ENCODE measurements around the gene LBHD2. TPM values are rescaled to one million over a fixed set of nuclear protein-coding genes. Genes with fewer than 3 reads are reported as not detected.

Gene LBHD2
- total and polyA plus RNA-seq, 2 of the 13 experiments (the other 11 are each of a cell fraction or from before 2014, with no cell fraction given) = 0.67 to 1.00 TPM

GRCh38 chr14:103058164-103059055 lies 25.6 kb upstream of the LBHD2 start:
- no TSS peak for BruUV-seq (replicated peaks)
- Histone ChIP-seq H3K79me2 (ENCODE audit: insufficient read depth, low read length) (peaks cover 25% of the 10 kb centered on the region), H3K36me3 (replicated peaks in 1 of 2; ENCODE audit: control insufficient read depth in 1 of 2, insufficient read depth in 2 of 2, low read length in 2 of 2) (no peaks in the 10 kb centered on the region), H3K4me3 (replicated peaks in 1 of 3; ENCODE audit: insufficient read depth in 1 of 3, low read depth in 2 of 3, low read length in 3 of 3) (peak overlapping the region; percentile 77 to 84 (median 77)), H3K9ac (ENCODE audit: insufficient read depth, low read depth, low read length) (peak overlapping the region; percentile 59), H3K27ac (ENCODE audit: extremely low read length, insufficient read depth, low read length) (no peak overlapping the region), H3K4me2 (ENCODE audit: low read depth, low read length) (peak overlapping the region; percentile 93), H3K27me3 (ENCODE audit: control insufficient read depth in 1 of 2, insufficient read depth in 2 of 2, low read length in 2 of 2) (no peaks in the 10 kb centered on the region), H3K4me1 (ENCODE audit: insufficient read depth, low read length) (peaks cover 44% of the 10 kb centered on the region), H2AFZ (ENCODE audit: low read length) (peak overlapping the region; percentile 9), H3K9me3 (ENCODE audit: low read length) (no peaks in the 10 kb centered on the region), H4K20me1 (ENCODE audit: insufficient read depth, low read length) (peaks cover 5% of the 10 kb centered on the region; the same call in 1 of the 2 replicates)
- FAIRE-seq = no peak
- ChIA-PET CTCF (ENCODE audit: low intra/inter-chr PET ratio, low total read pairs) (no interaction called here), POLR2A (no interaction called here)
- 45% methylated on average over 31 of the region's 39 CpGs for WGBS (ENCODE audit: low lambda C conversion rate)
- ATAC-seq = peak; percentile 14
- intact Hi-C loops (cut with micrococcal nuclease; ENCODE audit: unreplicated experiment) (no loop called here), in situ Hi-C loops (cut with HindIII; ENCODE audit: extremely low pct_ligation_motif_present, low pct_unique_long_range_greater_than_20kb) (no loop called here)
- no peak for DNase-seq (ENCODE audit: low spot score)
- TF ChIP-seq ZNF33A (CRISPR knock-in tag; IDR thresholded peaks at IDR 0.05; ENCODE audit: borderline replicate concordance) (peak; percentile 60; the same call in 1 of the 2 replicates), ZBTB10 (CRISPR knock-in tag; IDR thresholded peaks at IDR 0.05; ENCODE audit: borderline replicate concordance) (no peak), ZNF225 (CRISPR knock-in tag; IDR thresholded peaks at IDR 0.05) (0 out of 2 replicates have a peak, but pooled peaks have one; percentile 35), IRF9 (CRISPR knock-in tag; IDR thresholded peaks at IDR 0.05; ENCODE audit: borderline replicate concordance) (peak; percentile 13; the same call in 1 of the 2 replicates), HCFC1 (IDR thresholded peaks at IDR 0.05; ENCODE audit: low read depth, low read length) (no peak), FOXO4 (CRISPR knock-in tag; conservative IDR thresholded peaks at IDR 0.05) (0 out of 2 replicates have a peak, but pooled peaks have one; percentile 58), HMGXB4 (CRISPR knock-in tag; IDR thresholded peaks at IDR 0.05; ENCODE audit: borderline replicate concordance in 1 of 2, low read depth in 1 of 2) (0 out of 4 replicates have a peak, but pooled peaks of 1 of the 2 experiments have one; percentile 25), ZNF274 (CRISPR knock-in tag; IDR thresholded peaks at IDR 0.05) (0 out of 2 replicates have a peak, but pooled peaks have one; percentile 12), BATF2 (CRISPR knock-in tag; IDR thresholded peaks at IDR 0.05) (no peak), ZNF597 (CRISPR knock-in tag; IDR thresholded peaks at IDR 0.05) (no peak)
